HepG2 (cell line): ENCODE results near the gene SGMS1. TPM values are rescaled to one million over a fixed set of nuclear protein-coding genes. Genes with fewer than 3 reads are reported as not detected.

Experiments
- ARNT ChIP-seq: fragments of 450-650 bp; IDR thresholded peaks from 2 replicates; pipeline ENCODE4 v1.6.1; 2017
- ERF ChIP-seq: IDR thresholded peaks from 2 replicates; pipeline ENCODE4 v1.6.1; 2018; ENCODE audit warnings: missing biosample characterization, missing genetic modification reagents
- FOXA3 ChIP-seq: IDR thresholded peaks from 2 replicates; pipeline ENCODE4 v1.6.1; 2016; ENCODE audit warnings: missing genetic modification reagents, missing compliant biosample characterization
- GPN1 ChIP-seq: sonication (generic); formaldehyde crosslinking; IDR thresholded peaks from 2 replicates; pipeline ENCODE4 v1.5.1; 2020; ENCODE audit warnings: missing genetic modification reagents, borderline replicate concordance
- KMT2A ChIP-seq: sonication (generic); formaldehyde crosslinking; IDR thresholded peaks from 2 replicates; pipeline ENCODE4 v1.4.0; 2020; ENCODE audit warnings: missing genetic modification reagents
- PTBP1 ChIP-seq: fragments of 200-400 bp; formaldehyde crosslinking; IDR thresholded peaks from 2 replicates; pipeline ENCODE4 v1.6.1; 2018; ENCODE audit warnings: low read length, low read depth; ENCODE audit not compliant: poor library complexity, severe bottlenecking
- SYNCRIP ChIP-seq: fragments of 200-400 bp; formaldehyde crosslinking; IDR thresholded peaks from 2 replicates; pipeline ENCODE4 v1.6.1; 2018; ENCODE audit warnings: mild to moderate bottlenecking, low read depth, low read length; ENCODE audit not compliant: insufficient read depth
- ZBTB42 ChIP-seq: sonication (generic); formaldehyde crosslinking; IDR thresholded peaks from 2 replicates; pipeline ENCODE4 v1.5.0; 2020; ENCODE audit warnings: mild to moderate bottlenecking, missing genetic modification reagents
- ZNF672 ChIP-seq: sonication (generic); formaldehyde crosslinking; IDR thresholded peaks from 2 replicates; pipeline ENCODE4 v1.8.1; 2022; ENCODE audit warnings: missing genetic modification reagents
- ZNF737 ChIP-seq: sonication (generic); formaldehyde crosslinking; IDR thresholded peaks from 2 replicates; pipeline ENCODE4 v1.5.0; 2020; ENCODE audit warnings: missing genetic modification reagents, mild to moderate bottlenecking, borderline replicate concordance
- ZNF816 ChIP-seq: sonication (generic); formaldehyde crosslinking; IDR thresholded peaks from 2 replicates; pipeline ENCODE4 v1.8.0; 2022; ENCODE audit warnings: missing genetic modification reagents, mild to moderate bottlenecking, borderline replicate concordance
- polyA plus RNA-seq, 8 experiments: library from polyadenylated mRNA; depleted of rRNA in 3 of 8; stranded (reverse) in 7 of 8; unstranded in 1 of 8; fragments of >200 nt; fragmentation: Illumina TruSeq in 4 of 8; extraction: Trizol in 4 of 8; gene quantifications; 2 replicates each; pipeline versions ENCODE4 v1.2.1 to v1.2.3, GENCODE V29; 2011 to 2016; ENCODE audit warnings: low read depth in 4 of 8, missing spikeins in 1 of 8, mixed read lengths in 1 of 8; ENCODE audit not compliant: insufficient read depth in 1 of 8
- total RNA-seq, 5 experiments: library from RNA; depleted of rRNA; stranded (reverse); fragments of >200 nt; fragmentation: Illumina TruSeq; extraction: Trizol; gene quantifications; 2 replicates each; pipeline ENCODE4 v1.2.3, GENCODE V29; 2016; ENCODE audit warnings: low read depth in 1 of 5
- TF ChIP-seq, protein P1 (sequence below): sonication (generic); formaldehyde crosslinking; IDR thresholded peaks from 2 replicates; pipeline ENCODE4 v1.8.0; 2022; ENCODE audit warnings: low read depth, missing genetic modification reagents
- TF ChIP-seq, protein P2 (sequence below): sonication (generic); formaldehyde crosslinking; IDR thresholded peaks from 2 replicates; pipeline ENCODE4 v1.4.0; 2020; ENCODE audit warnings: mild to moderate bottlenecking, missing genetic modification reagents
- TF ChIP-seq, protein P3 (sequence below): IDR thresholded peaks from 2 replicates; pipeline ENCODE4 v1.6.1; 2016; ENCODE audit warnings: control low read depth
- TF ChIP-seq, protein P4 (sequence below): sonication (generic); formaldehyde crosslinking; IDR thresholded peaks from 2 replicates; pipeline ENCODE4 v1.4.0; 2020; ENCODE audit warnings: low read depth, missing genetic modification reagents
- TF ChIP-seq, protein P5 (sequence below): sonication (generic); formaldehyde crosslinking; IDR thresholded peaks from 2 replicates; pipeline ENCODE4 v1.4.0; 2020; ENCODE audit warnings: missing genetic modification reagents
- TF ChIP-seq, protein P6 (sequence below): sonication (generic); formaldehyde crosslinking; IDR thresholded peaks from 2 replicates; pipeline ENCODE4 v1.5.1; 2020; ENCODE audit warnings: missing genetic modification reagents, mild to moderate bottlenecking, borderline replicate concordance

SGMS1 gene
- total and polyA plus RNA-seq, 2 of the 13 experiments (the other 11 are each of a cell fraction or from before 2014, with no cell fraction given) = 6.5 to 15.1 TPM

DNA sequence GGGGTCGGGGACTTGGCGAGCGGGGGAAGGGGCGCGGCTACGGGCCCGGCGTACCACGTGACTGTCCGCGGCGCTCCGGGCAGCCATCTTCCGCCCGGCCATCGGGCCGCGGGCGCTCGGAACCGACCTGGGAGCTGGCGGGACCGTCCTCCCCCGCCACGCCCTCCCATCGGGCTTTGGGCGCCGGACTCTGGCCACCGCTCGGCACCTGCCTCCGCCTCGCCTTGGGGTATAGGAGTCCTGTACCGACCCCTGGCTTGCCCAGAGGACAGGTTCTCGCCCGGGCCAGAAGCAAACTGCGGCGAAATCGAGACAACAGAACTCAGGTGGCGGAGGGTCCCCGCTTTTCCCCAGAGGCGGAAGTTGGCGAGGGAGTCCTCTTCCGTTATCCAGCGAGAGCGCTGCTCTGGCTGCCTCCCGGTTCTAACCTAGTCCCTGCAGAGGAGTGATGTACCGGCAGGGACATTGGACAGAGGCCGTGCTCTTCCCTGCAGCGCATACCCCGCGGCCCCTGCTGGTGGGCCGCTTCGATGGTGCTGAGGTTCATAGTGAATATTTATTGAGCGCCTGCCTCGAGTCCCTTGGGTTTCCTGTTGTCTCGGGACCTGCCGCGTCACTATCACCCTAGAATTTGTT lies 1.2 kb upstream of the SGMS1 start (continued):
- no peak for TF ChIP-seq SYNCRIP
- TF ChIP-seq GPN1 = no peak
- TF ChIP-seq, protein P1, sequence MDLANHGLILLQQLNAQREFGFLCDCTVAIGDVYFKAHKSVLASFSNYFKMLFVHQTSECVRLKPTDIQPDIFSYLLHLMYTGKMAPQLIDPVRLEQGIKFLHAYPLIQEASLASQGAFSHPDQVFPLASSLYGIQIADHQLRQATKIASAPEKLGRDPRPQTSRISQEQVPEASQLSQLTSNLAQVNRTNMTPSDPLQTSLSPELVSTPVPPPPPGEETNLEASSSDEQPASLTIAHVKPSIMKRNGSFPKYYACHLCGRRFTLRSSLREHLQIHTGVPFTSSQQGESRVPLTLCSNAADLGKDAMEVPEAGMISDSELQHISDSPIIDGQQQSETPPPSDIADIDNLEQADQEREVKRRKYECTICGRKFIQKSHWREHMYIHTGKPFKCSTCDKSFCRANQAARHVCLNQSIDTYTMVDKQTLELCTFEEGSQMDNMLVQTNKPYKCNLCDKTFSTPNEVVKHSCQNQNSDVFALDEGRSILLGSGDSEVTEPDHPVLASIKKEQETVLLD (CRISPR knock-in tag) = 0 out of 2 replicates have a peak, but pooled peaks have one; percentile 54
- no peak for TF ChIP-seq PTBP1
- TF ChIP-seq, protein P2, sequence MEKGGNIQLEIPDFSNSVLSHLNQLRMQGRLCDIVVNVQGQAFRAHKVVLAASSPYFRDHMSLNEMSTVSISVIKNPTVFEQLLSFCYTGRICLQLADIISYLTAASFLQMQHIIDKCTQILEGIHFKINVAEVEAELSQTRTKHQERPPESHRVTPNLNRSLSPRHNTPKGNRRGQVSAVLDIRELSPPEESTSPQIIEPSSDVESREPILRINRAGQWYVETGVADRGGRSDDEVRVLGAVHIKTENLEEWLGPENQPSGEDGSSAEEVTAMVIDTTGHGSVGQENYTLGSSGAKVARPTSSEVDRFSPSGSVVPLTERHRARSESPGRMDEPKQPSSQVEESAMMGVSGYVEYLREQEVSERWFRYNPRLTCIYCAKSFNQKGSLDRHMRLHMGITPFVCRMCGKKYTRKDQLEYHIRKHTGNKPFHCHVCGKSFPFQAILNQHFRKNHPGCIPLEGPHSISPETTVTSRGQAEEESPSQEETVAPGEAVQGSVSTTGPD = no peak
- no peak for TF ChIP-seq ZNF672
- TF ChIP-seq, protein P3, sequence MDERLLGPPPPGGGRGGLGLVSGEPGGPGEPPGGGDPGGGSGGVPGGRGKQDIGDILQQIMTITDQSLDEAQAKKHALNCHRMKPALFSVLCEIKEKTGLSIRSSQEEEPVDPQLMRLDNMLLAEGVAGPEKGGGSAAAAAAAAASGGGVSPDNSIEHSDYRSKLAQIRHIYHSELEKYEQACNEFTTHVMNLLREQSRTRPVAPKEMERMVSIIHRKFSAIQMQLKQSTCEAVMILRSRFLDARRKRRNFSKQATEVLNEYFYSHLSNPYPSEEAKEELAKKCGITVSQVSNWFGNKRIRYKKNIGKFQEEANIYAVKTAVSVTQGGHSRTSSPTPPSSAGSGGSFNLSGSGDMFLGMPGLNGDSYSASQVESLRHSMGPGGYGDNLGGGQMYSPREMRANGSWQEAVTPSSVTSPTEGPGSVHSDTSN (CRISPR knock-in tag) = no peak
- no peak for TF ChIP-seq ARNT
- TF ChIP-seq ZBTB42 (CRISPR knock-in tag) = no peak
- no peak; the same call in 1 of the 2 replicates for TF ChIP-seq KMT2A (CRISPR knock-in tag)
- TF ChIP-seq ZNF816 = peak; percentile 19; the same call in 1 of the 2 replicates
- TF ChIP-seq ERF (CRISPR knock-in tag) = peak; percentile 30; the same call in 1 of the 2 replicates
- TF ChIP-seq, protein P4, sequence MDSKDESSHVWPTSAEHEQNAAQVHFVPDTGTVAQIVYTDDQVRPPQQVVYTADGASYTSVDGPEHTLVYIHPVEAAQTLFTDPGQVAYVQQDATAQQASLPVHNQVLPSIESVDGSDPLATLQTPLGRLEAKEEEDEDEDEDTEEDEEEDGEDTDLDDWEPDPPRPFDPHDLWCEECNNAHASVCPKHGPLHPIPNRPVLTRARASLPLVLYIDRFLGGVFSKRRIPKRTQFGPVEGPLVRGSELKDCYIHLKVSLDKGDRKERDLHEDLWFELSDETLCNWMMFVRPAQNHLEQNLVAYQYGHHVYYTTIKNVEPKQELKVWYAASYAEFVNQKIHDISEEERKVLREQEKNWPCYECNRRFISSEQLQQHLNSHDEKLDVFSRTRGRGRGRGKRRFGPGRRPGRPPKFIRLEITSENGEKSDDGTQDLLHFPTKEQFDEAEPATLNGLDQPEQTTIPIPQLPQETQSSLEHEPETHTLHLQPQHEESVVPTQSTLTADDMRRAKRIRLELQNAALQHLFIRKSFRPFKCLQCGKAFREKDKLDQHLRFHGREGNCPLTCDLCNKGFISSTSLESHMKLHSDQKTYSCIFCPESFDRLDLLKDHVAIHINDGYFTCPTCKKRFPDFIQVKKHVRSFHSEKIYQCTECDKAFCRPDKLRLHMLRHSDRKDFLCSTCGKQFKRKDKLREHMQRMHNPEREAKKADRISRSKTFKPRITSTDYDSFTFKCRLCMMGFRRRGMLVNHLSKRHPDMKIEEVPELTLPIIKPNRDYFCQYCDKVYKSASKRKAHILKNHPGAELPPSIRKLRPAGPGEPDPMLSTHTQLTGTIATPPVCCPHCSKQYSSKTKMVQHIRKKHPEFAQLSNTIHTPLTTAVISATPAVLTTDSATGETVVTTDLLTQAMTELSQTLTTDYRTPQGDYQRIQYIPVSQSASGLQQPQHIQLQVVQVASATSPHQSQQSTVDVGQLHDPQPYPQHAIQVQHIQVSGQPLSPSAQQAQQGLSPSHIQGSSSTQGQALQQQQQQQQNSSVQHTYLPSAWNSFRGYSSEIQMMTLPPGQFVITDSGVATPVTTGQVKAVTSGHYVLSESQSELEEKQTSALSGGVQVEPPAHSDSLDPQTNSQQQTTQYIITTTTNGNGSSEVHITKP = no peak
- TF ChIP-seq ZNF737 = no peak
- TF ChIP-seq, protein P5, sequence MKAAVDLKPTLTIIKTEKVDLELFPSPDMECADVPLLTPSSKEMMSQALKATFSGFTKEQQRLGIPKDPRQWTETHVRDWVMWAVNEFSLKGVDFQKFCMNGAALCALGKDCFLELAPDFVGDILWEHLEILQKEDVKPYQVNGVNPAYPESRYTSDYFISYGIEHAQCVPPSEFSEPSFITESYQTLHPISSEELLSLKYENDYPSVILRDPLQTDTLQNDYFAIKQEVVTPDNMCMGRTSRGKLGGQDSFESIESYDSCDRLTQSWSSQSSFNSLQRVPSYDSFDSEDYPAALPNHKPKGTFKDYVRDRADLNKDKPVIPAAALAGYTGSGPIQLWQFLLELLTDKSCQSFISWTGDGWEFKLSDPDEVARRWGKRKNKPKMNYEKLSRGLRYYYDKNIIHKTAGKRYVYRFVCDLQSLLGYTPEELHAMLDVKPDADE (CRISPR knock-in tag) = no peak
- no peak; the same call in 1 of the 2 replicates for TF ChIP-seq FOXA3 (CRISPR knock-in tag)
- TF ChIP-seq, protein P6, sequence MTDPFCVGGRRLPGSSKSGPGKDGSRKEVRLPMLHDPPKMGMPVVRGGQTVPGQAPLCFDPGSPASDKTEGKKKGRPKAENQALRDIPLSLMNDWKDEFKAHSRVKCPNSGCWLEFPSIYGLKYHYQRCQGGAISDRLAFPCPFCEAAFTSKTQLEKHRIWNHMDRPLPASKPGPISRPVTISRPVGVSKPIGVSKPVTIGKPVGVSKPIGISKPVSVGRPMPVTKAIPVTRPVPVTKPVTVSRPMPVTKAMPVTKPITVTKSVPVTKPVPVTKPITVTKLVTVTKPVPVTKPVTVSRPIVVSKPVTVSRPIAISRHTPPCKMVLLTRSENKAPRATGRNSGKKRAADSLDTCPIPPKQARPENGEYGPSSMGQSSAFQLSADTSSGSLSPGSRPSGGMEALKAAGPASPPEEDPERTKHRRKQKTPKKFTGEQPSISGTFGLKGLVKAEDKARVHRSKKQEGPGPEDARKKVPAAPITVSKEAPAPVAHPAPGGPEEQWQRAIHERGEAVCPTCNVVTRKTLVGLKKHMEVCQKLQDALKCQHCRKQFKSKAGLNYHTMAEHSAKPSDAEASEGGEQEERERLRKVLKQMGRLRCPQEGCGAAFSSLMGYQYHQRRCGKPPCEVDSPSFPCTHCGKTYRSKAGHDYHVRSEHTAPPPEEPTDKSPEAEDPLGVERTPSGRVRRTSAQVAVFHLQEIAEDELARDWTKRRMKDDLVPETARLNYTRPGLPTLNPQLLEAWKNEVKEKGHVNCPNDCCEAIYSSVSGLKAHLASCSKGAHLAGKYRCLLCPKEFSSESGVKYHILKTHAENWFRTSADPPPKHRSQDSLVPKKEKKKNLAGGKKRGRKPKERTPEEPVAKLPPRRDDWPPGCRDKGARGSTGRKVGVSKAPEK (CRISPR knock-in tag) = no peak
